Measurements from ENCODE around the gene PAQR3. TPM values are rescaled to one million over a fixed set of nuclear protein-coding genes. Genes with fewer than 3 reads are reported as not detected.

Gene PAQR3
- total and polyA plus RNA-seq, 2 donors = 9.3 to 10.2 TPM

Other genes with a start within 250 kb of the PAQR3 start
- gene BMP2K, start 163.1 kb downstream of the PAQR3 start, total RNA-seq = 36.5 TPM
- gene BMP2K, start 163.1 kb downstream of the PAQR3 start, polyA plus RNA-seq = 34.3 TPM